NB4 (cell line): Measurements from ENCODE around the gene FRMD6.
"Not testable (repeated sequence)": the region's sequence is repeated elsewhere in the genome, so short reads cannot be mapped to it uniquely, and the experiment has no call there.

ENCODE experiments used
- CTCF ChIP-seq: IDR thresholded peaks from one replicate; pipeline ENCODE4 v1.5.1; 2012; ENCODE audit warnings: low read depth, low read length
- POLR2A ChIP-seq: IDR thresholded peaks from 2 replicates; pipeline ENCODE4 v1.6.1; 2011; ENCODE audit warnings: mild to moderate bottlenecking; ENCODE audit not compliant: insufficient read length; ENCODE audit errors: extremely low read depth

GRCh38 chr14:51751611-51752345, 100.1 kb downstream of the FRMD6 start:
- not testable (repeated sequence) for TF ChIP-seq CTCF, POLR2A
